Kidney capillary endothelial cell (primary cell): ENCODE measurements around the gene MAEA.

Experiments used
- DNase-seq: peaks from one replicate; pipeline ENCODE4 v3.0.0-alpha.2; 2018; ENCODE audit warnings: low spot score

The MAEA gene

DNA sequence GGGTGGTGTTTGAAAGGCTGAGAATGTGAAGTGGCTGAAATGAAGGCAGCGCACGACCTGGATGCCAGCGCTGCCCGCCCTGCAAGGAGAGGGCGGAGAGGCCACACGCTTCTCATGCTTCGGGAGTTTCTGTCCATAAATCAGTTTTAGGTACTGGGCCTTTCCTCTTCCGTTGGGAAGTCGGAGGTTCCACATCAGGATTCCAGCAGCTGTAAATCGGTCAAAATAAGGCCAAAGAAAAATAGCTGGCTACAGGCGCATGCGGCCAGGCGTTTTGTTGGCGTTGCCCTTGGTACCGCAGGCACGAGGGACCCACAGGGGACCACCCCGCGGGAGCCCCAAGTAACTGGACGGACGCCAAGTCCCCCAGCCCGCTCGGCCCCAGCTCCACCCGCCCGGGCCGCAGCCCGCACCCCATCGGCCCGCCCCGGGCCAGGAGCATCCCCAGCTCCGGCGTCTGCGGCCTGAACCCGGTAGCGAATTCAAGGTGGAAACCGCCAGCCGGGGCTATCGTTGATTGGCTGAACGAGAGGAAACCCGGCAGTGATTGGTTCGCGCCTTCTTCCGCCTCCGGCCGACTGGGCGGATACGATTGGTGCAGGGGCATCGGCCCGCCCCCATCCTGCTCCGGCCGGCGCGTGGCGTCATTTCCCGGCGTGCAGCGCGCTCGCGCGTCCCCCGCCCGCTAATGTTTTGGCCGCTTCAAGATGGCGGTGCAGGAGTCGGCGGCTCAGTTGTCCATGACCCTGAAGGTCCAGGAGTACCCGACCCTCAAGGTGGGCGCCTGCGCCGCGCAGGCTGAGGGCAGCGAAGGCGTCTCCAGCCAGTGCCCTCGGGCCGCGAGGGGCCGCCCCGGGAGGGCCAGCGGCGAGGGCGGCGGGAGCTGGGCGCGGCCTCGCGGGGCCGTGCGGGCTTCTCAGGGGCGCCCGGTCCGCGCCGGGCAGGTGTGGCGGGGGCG is at the start of gene MAEA:
Gene MAEA, plus strand, starts transcription at position 685 of the 958 bp plus-strand sequence. Its CDS starts 23 bp downstream, at position 708.
- peak; percentile 95 for DNase-seq

DNA sequence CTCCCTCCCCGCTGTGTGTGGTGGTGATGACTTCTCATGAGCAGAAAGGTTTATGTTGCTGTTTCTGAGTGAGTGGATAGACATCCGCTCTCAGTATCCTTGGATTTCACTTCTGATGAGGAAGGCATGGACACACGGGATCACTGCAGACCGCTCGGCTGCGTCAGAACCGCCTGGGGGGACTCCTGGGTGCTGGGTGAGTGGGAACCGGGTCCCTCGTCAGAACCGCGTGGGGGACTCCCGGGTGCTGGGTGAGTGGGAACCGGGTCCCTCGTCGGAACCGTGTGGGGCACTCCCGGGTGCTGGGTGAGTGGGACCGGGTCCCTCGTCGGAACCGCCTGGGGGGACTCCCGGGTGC is 49.8 kb upstream of the MAEA start:
- no peak for DNase-seq

DNA sequence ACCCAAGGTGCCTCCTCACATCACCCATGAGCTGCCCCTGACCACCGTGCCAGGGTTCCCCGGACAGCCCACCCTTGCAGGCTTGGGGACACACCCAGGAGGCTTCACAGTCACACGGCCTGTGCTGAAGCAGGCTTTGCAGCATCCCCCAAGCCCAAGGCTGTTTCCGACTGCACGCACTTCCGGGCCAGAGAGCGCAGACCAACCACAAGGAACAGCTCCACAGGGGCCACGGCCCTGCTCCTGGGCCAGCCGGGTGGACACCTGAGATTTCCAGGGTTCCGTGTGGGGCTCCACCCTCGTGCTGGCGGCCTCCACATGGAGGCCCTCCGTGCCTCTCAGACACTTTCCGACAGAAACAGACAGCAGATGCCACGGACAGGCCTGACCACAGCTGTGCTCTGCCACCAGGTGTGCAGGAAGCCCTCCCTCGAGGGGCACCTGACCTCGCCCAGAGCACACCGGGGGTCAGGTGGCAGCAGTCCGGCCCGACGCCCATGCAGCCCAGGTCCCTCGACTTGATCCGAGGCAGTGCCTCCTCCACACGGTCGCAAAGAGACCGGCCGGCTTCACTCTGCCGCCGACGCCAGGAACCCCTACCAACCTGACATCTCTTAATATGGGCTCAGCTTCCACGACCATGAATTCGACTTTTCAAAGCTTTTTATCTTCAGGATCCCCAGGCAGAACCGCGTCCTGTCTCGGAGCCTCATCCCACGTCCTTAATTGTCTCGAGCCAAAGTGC is 48.8 kb upstream of the MAEA start:
- no peak for DNase-seq

DNA sequence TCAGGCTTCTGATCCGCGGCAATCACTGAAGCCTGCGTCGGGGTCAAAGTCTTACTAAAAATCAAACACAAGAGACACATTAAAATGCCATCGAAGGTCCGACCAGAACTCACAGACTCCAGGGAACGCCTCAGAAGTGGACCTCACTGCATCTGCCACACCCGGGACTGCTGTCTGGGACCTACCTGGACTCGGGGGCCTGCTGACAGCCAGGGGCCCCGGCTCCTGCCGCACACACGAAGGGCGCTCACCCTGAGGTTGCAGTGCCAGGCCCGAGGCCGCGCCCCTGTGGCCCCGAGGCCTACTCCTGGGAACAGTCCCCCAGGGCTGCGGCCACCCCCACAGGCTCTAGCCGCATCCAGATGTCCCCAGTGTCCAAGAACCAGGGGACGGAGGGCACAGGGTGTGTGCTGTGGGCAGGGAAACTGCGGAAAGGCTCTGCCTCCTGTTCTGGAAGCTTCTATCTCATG is 48.2 kb upstream of the MAEA start:
- no peak for DNase-seq

DNA sequence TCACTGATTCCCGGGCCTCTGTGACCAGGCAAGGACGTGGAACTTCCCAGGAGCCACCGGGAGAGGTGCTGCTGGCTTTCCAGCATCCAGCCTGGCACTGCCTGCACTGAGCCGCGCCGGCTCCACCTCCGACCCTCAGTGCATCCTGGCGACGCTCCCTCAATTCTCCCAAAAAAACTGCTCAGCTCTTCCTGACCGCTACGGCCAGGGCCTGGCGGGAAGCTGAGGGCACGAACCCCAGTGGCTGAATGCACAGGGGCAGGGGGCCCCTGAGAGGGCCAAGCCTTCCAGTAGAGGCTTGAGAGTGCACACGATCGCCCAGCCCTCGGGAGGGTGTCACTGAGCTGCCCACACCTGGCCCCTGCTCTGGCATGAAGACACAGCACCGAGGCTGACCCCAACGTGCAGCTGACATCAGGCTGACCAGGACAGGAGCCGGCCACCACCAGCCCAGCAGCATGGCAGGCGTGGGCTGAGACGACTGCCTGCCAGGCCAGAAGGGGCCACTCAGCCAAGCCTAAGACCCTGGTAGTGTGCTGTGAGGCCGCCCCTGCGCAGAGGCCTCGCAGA is 47.7 kb upstream of the MAEA start:
- DNase-seq = no peak

DNA sequence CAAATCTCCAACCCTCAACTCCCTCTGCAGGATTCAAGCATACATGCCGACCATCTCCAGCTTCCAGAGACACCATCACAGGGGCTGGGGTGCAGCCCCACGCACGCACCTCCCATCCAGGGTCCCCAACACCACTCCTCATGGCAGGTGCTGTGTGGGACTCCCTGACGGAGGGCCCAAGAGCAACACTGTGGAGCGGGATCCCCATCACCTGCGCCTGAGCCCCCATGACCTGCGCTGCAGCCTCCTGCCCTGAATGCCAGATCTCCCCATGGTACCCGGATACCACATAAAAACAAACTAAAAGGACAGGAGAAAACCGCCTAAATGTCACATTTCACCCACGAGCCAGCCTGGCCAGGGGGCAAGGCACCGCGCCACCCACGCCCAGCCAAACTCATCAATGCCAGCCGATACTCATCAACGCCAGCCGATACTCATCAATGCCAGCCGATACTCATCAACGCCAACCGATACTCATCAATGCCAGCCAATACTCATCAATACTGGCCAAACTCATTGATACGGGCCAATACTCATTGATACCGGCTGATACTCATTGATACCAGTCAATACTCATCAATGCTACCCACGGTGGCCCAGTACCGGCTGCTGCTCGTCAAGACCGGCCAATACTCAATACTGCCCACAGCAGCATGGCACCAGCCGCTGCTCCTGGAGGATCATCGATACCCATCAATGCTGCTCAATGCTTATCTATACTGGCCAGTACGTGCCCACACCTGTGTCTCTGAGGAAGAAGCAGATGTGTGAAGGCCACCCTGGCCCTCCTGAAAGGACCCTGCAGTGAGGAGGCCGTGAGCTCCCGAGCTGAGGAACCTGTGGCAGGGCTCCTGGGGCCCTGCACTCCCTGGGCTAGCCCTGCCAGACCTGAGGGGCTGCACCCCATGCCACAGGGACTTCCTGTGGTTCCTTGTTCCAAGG is 46.9 kb upstream of the MAEA start:
- no peak for DNase-seq

DNA sequence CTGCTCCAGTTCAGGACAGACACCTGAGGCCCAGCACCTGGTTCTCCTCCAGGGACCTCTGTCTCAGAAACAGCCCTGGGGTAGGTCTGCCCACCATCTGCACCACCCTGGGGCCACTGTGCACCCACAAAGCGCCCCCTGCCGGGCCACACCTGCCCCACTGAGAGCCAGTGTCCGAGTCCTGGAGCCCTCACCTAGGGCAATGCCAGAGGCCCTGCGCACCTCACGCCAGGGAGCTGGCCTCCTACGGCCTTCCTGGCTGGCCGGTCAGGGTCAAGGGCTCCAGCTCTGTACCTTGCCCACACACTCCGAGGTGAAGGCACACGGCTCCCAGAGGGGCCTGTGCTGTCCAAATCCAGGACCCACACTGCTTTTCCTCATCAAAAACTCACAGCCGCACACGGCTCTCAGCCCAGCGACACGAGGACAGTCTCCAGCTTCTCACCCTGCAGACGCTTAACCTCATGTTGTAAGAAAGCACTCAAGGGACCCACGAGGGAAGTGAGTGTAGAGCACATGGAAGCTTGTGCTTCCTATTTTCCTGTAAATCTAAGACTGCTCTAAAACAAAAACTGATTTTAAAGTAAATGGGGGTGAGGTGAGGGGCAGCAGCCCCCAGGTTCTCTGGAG is 46.1 kb upstream of the MAEA start:
- DNase-seq = no peak

DNA sequence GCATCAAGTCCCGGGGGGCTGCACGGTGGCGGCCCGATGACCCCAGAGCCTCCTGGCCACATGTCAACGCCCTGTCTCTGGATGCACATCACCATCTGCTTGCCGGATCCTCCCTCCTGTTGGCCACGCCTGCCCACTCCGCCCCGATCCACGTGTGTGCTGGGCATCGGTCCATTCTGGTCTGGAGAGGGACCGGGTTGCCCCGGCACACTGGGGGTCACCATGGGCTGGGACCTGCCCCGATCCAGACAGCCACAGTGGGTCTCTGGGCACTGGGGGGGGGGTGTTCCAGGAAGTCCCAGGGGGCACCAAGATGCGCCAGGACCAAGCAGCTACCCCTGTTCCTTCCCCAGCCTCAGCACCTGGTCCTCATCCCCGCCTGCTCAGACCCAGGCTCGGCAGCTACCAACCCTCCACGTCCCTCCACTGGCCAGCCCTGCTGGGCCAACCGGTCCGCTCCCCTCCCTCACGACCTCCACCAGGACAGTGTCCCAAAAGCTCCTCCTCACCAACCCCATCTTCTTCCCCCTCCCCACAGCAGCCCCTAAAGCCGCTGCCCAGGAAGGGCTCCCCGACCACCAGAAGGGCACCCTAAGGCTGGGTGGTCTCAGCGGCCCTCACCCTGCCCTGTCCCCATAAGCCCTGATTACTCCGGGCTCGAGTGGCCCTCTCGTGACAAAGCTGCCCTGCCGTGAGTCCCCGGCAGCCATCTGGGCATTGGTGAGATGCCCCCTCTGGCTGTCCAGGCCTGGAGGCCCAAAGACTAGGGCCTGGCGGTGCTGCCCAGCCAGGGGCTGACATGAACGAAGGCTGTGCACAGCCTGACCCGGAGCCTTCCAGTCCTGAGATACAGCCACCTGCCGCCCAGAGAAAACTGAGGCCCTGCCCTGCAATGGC is 45.4 kb upstream of the MAEA start:
- DNase-seq = no peak

DNA sequence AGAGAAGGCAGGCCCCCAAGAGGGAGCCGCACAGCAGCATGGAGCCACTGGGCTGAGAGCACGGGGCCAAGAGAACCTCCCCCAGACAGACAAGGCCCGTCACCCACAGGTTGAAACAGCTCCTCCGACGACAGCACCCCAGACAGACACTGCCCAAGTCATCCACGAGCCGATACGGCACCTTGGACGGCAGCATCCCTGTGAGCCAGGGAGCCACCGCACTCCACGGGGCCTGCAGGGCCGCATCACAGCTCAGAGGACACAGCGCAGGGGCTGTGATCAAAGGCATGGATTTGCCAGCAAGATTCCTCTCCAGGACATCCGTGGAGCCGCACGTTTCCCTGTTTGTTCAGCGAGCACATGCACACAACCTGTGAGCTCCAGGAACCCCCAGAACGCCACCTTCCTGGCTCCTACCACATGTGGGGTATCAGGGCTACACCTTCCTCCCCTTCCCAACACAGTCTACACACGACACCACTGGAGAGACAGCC is 44.7 kb upstream of the MAEA start:
- DNase-seq = no peak

DNA sequence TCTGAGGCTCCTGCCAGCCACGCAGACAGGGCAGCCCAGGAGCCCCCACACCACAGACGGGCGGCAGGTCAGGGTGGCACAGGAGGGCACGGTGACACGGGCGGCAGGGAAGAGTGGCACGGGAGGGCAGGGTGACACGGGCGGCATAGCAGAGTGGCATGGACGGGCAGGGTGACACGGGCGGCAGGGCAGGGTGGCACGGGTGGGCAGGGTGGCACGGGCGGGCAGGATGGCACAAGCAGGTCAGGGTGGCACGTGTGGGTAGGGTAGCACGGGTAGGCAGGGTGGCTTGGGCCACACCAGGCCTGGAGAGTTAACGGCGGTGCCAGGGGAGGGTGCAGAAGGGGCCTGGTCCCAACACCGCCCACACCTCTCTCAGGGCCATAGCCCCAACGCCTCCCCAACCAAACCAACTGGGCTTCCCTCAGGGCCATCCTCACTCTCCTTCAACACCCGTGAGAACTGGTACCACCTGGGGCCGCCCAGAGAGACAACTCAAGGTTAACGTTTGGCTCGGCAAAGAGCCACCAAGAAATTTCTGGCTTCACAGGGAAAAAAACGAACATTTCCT is 44.1 kb upstream of the MAEA start:
- DNase-seq = no peak

DNA sequence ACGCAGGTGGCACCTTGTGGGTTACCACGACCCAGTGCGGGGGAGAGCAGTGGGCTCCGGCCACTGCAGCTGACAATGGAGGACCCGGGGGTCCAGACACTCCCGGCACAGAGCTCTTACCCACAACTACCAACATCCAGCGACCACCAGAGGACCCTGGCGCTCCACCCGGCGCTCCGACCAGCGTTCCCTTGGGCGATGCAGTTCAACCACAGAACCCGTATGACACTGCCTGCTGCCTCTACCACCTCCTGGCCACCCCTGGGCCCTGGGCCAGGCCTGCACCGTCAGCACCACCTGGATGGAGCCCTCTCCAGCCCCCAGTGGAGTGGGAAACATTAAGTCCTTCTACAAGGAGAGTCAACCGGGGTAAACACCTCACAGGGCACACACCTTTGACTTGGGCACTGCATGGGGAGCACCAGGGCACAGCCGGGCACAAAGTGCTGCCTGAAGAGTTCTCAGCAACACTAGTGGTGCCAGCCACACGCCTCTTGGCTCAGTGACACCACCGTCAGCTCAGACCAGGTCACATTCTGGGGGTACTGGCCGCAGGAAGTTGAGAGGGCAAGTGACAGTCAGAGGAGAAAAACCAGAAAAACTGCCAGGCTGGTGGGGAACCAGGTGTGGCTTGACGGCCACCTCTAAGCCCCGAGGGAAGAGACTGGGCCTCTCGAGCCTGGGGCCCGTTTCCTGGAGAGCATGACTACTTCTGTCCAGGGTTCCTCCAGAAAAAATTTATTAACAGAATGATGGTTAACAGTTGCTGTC is 43.4 kb upstream of the MAEA start:
- no peak for DNase-seq

DNA sequence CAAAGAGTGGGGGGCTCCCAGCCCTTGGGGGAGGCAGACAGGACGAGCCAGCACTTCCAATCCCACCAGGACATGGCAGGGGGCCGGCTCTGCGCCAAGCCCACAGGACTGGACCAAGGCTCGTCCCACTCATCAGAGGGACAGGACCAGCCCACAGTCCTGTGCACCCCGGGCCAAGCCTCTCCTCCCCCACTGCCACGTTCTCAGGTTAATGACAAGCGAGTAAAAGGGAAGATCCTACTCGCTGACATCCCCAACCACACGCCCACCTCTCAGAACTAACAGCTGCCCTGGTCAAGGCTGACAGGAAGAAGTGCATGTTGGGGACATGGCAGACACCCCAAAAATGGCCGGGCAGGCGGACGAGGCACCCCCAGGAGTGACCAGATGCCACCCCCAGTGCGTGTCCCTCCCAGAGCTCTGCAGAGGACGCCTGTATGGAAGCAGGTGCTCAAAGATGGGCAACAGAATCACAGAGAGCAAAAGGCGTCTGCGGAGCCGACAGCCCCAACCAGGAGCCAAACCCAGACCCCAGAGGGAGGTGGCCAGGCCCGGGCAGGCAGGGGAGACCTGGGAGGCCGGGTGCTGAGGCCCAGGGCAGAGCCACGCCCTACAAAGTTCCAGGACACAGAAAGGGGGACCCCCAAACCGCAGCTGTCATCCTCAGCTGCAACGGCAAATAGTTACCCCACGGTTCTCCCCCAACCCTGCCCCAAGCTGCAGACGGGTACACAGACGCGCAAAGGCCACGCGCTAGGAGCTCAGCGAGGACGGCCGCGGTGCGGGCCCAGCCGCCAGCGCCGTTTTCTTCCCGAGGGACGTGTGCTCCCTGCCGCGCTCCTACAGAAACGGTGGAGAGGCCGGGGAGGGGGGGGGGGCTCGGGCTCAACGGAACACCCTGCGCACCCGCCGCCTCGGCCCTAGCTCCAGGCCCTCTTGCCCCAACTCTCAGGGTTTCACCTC is 42.5 kb upstream of the MAEA start:
- DNase-seq = no peak

DNA sequence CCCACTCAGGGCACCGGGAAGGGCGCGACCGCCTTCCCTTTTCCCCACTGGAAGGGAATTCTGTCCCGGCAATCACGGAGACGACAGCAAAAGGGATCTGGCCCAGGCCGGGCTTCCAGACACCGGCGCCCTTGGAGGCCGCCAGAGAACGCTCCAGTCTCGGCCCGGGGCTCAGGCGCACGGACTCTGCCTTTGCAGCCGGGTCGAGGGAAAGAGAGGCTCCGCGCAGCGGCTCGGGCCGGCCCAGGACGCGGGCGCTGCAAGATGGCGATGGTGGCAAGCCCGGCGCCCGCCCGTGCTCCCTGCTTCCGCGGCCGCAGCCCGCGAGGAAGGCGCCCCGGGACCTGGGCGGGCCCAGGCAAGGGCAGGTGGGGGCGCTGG is 41.8 kb upstream of the MAEA start:
- DNase-seq = no peak

DNA sequence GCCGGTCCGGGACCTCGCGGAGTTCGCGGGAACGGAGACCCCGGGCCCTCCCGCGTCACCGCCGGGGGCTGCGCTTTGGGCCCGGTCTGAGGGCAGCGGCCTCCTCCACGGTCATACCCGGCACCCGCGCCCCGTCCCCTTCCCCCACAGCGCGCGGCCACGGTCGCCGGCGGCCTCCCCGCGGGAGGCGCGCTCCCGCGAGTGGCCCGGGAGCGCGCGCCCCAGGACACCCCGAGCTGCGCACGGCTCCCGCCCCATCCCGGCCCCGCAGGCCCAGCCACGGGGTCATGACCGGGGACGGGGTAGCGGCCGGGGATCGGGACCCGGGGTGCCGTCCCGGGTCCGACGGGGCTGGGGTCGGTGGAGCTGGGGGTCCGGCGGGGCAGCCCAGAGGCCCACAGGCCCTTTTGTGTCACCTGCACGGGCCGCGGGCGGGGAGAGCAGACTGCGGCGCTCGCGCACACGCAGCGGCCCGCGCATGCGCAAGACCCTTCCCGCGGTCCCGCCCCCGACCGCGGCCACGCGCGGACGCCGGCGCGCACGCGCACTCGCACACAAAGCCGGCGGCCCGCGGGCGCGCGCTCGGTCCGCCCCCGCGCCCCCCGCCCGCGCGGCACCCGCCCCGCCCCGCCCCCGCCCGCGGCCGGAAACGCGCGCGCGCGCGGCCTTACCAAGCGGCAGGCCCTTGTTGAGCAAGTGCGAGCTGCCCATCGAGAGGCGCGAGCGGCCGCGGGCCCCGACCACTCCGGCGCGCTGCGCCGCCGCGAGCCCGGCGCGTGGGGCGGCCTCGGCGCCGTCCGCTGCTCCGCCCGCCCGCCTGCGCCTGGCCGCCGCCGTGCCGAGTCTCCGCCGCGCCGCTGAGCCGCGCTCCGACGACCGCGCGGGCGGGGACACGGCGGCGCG is 41.2 kb upstream of the MAEA start, which contains the start of gene CTBP1:
Gene CTBP1, minus strand, starts transcription at position 886 of the 903 bp plus-strand sequence. CDS start 7,799 bp downstream, outside the sequence.
- peak; percentile 89 for DNase-seq

DNA sequence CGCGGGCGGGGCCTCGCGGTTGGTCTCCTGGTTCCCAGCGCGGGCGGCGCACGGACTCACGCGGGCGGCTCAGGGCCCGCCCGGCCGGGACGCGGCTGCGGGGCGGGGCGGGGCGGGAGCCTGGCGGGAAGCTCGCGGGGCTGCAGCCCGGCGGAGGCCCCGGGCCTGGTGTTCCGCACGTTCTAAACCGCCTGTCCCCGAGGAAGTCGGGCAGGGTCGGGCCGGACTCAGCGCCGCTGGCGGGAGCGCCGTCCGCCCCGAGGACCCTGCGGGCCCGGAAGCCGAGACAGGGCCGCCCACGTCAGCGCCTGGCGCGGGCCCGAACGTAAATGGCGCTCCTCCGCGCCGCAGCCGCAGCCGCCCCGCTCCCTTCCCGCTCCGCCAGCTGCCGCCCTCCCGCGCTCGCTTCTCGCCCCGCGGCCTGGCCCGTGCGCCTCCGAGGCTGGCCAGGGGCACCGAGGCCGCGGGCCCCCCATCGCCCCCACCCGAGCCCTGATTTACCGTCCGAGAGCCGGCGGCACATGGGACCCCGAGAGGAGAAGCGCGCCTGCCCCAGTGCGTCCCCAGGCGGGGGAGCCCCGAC is 40.5 kb upstream of the MAEA start:
- DNase-seq = peak; percentile 75
